GM12878 (cell line): ENCODE results near the gene CCDC34. TPM values are rescaled to one million over a fixed set of nuclear protein-coding genes. Genes with fewer than 3 reads are reported as not detected.

Source experiments
- ATAC-seq: fragments of 200-7000 bp; cut with Tn5 transposase; 3 replicates; pipeline ENCODE4 v1.9.1; 2020; ENCODE audit warnings: mild to moderate bottlenecking, moderate library complexity
- BruUV-seq: library from RNA; stranded (reverse); fragments of 400-500 nt; replicated peaks from 2 replicates; lab custom pipeline; 2021; lab: Mats Ljungman, UMichigan
- CTCF ChIA-PET: fragments of 300-600 bp; sonication (Branson Sonifier 250); formaldehyde crosslinking; extraction: SDS; loops from one replicate; lab custom pipeline; 2021; ENCODE audit warnings: inconsistent platforms; lab: Yijun Ruan, JAX
- POLR2A ChIA-PET: fragments of 350-600 bp; formaldehyde crosslinking; extraction: SDS; loops from one replicate; lab custom pipeline; 2021; ENCODE audit warnings: inconsistent platforms; lab: Charles Lee
- RAD21 ChIA-PET: fragments of 300-600 bp; sonication (Branson Sonifier 250); formaldehyde crosslinking; loops from one replicate; lab custom pipeline; 2023; ENCODE audit warnings: antibody characterized with exemption; ENCODE audit not compliant: unreplicated experiment; lab: Charles Lee
- SMC1A ChIA-PET: fragments of 300-600 bp; sonication (Branson Sonifier 250); formaldehyde crosslinking; loops from one replicate; lab custom pipeline; 2023; ENCODE audit not compliant: unreplicated experiment, uncharacterized antibody; lab: Charles Lee
- DNase-seq: peaks from one replicate; pipeline ENCODE4 v3.0.0-alpha.2; 2011; ENCODE audit warnings: low read depth, low spot score
- FAIRE-seq: peaks from 3 replicates; lab custom pipeline; 2011; peaks lifted over from hg19 to GRCh38; lab: Jason Lieb, UNC
- H2AFZ ChIP-seq: 2 replicates; pipeline ENCODE4 v1.6.0; 2011; ENCODE audit warnings: low read depth, low read length, control low read depth; ENCODE audit not compliant: control insufficient read depth
- H3K27ac ChIP-seq: 2 replicates; pipeline ENCODE4 v1.5.1; 2011; ENCODE audit warnings: control low read depth; ENCODE audit not compliant: control insufficient read depth, insufficient read depth
- H3K27me3 ChIP-seq, 2 experiments: replicated peaks in 1 of 2; 2 replicates each; pipeline versions ENCODE4 v1.6.0 to v1.6.1; 2011; ENCODE audit warnings: low read length in 1 of 2; ENCODE audit not compliant: control insufficient read depth in 2 of 2, insufficient read depth in 2 of 2
- H3K36me3 ChIP-seq, 2 experiments: 2 replicates each; pipeline ENCODE4 v1.5.1; 2011; ENCODE audit warnings: low read length in 1 of 2; ENCODE audit not compliant: control insufficient read depth in 2 of 2, insufficient read depth in 2 of 2
- H3K4me1 ChIP-seq: 2 replicates; pipeline ENCODE4 v1.6.1; 2011; ENCODE audit warnings: mild to moderate bottlenecking, low read length, moderate library complexity, mixed read lengths; ENCODE audit not compliant: control insufficient read depth, insufficient read depth
- H3K4me2 ChIP-seq: 2 replicates; pipeline ENCODE4 v1.6.0; 2011; ENCODE audit warnings: control low read depth; ENCODE audit not compliant: control insufficient read depth, insufficient read depth
- H3K4me3 ChIP-seq: fragments of 200-600 bp; sonication (generic); 2 replicates; pipeline ENCODE4 v1.5.1; 2016
- H3K79me2 ChIP-seq: 2 replicates; pipeline ENCODE4 v1.6.0; 2011; ENCODE audit warnings: low read length; ENCODE audit not compliant: control insufficient read depth, insufficient read depth
- H3K9ac ChIP-seq: 2 replicates; pipeline ENCODE4 v1.8.0; 2011; ENCODE audit warnings: low read length, control low read depth, mixed read lengths; ENCODE audit not compliant: control insufficient read depth, insufficient read depth
- H3K9me3 ChIP-seq: replicated peaks from 3 replicates; pipeline ENCODE4 v1.5.1; 2011; ENCODE audit warnings: mild to moderate bottlenecking, low read length; ENCODE audit not compliant: control insufficient read depth, insufficient read depth
- H4K20me1 ChIP-seq: 2 replicates; pipeline ENCODE4 v1.6.0; 2011; ENCODE audit not compliant: control insufficient read depth, insufficient read depth
- BACH1 ChIP-seq: fragments of 450-650 bp; IDR thresholded peaks from 2 replicates; pipeline ENCODE4 v1.6.1; 2017; ENCODE audit warnings: mild to moderate bottlenecking, borderline replicate concordance
- CHD4 ChIP-seq: fragments of 200-600 bp; sonication (generic); IDR thresholded peaks from 2 replicates; pipeline ENCODE4 v1.6.1; 2016; ENCODE audit warnings: mild to moderate bottlenecking
- GABPA ChIP-seq: IDR thresholded peaks from 2 replicates; pipeline ENCODE4 v1.6.1; 2014; ENCODE audit warnings: antibody characterized with exemption, low read depth, mild to moderate bottlenecking, inconsistent platforms
- RB1 ChIP-seq: fragments of 450-650 bp; formaldehyde crosslinking; IDR thresholded peaks from 2 replicates; pipeline ENCODE4 v1.6.1; 2017; ENCODE audit warnings: mild to moderate bottlenecking, borderline replicate concordance
- REST ChIP-seq: IDR thresholded peaks from 2 replicates; pipeline ENCODE4 v1.6.1; 2012; ENCODE audit warnings: mild to moderate bottlenecking, low read depth, low read length
- SREBF2 ChIP-seq: IDR thresholded peaks from 2 replicates; pipeline ENCODE4 v1.6.1; 2012; ENCODE audit warnings: mild to moderate bottlenecking, low read length
- SRF ChIP-seq, 2 experiments: IDR thresholded peaks; 2 replicates each; pipeline ENCODE4 v1.6.1; 2011; ENCODE audit warnings: low read depth in 2 of 2, low read length in 2 of 2, mild to moderate bottlenecking in 1 of 2, moderate library complexity in 1 of 2
- WGBS: methylation state at CpG from one replicate; pipeline ENCODE4 v1.1.6; 2016; ENCODE audit warnings: low lambda C conversion rate; ENCODE audit not compliant: insufficient replicate concordance, insufficient coverage; ENCODE audit errors: missing lambda C conversion rate; 5-methylcytosine and 5-hydroxymethylcytosine counted together
- in situ Hi-C: fragments of 300-500 bp; cut with MboI; formaldehyde crosslinking; loops from 9 replicates; pipeline ENCODE4 v1.14.3; 2018; ENCODE audit warnings: mixed read lengths
- intact Hi-C: fragments of 100-400 bp; cut with micrococcal nuclease; formaldehyde crosslinking; loops from one replicate; pipeline ENCODE4 v1.14.2; 2022; ENCODE audit not compliant: unreplicated experiment
- polyA plus RNA-seq, 11 experiments: library from polyadenylated mRNA; depleted of rRNA in 4 of 11; unstranded in 6 of 11; stranded (reverse) in 5 of 11; fragments of >200 nt; fragmentation: Nextera tagmentation in 4 of 11; fragmentation: Illumina TruSeq in 1 of 11; extraction: Ambion mirVana in 4 of 11; extraction: Trizol in 1 of 11; gene quantifications; 1 replicate in 1 of 11; 2 replicates in 10 of 11; pipeline versions ENCODE4 v1.2.1 to v1.2.3, GENCODE V29; 2011 to 2016; ENCODE audit warnings: inconsistent platforms in 2 of 11, missing spikeins in 2 of 11, low read depth in 1 of 11
- total RNA-seq, 4 experiments: library from RNA; depleted of rRNA in 3 of 4; stranded (reverse); fragments of >200 nt in 3 of 4; fragmentation: Illumina TruSeq in 1 of 4; extraction: Trizol in 1 of 4; gene quantifications; 2 replicates each; pipeline versions ENCODE4 v1.2.1 to v1.2.3, GENCODE V29; 2013 to 2021

Gene CCDC34
- total and polyA plus RNA-seq, 10 of the 15 experiments (the other 5 are each of a cell fraction or from before 2014, with no cell fraction given): 6.2 to 39.1 (median 14.6) TPM

GRCh38 chr11:27353593-27354358 lies 9.2 kb downstream of the CCDC34 start (continued):
- TF ChIP-seq SRF (IDR thresholded peaks at IDR 0.05; ENCODE audit: low read depth in 2 of 2, low read length in 2 of 2): no peak
- no peak for TF ChIP-seq RB1
- TF ChIP-seq SREBF2: no peak

GRCh38 chr11:27352781-27353180 lies 10.2 kb downstream of the CCDC34 start:
- CTCF ChIA-PET: interaction anchor here (0.7 kb wide), 1 partner anchor 79 kb away, joined by 3 read pairs; no protein-coding TSS in a partner anchor
- FAIRE-seq (no peak), ATAC-seq (no peak), DNase-seq (no peak)
- POLR2A ChIA-PET: no interaction called here
- SMC1A ChIA-PET: interaction anchor here (1.4 kb wide), 1 partner anchor 169 kb away, joined by 3 read pairs; no protein-coding TSS in a partner anchor
- no peak overlapping the region for H3K9ac ChIP-seq
- no peaks in the 10 kb centered on the region for H3K27me3 ChIP-seq
- WGBS: 100% methylated on average over 2 of the region's 2 CpGs
- intact Hi-C loops: no loop called here
- no peak overlapping the region for H3K4me3 ChIP-seq
- RAD21 ChIA-PET: no interaction called here
- H4K20me1 ChIP-seq: no peaks in the 10 kb centered on the region
- no peaks in the 10 kb centered on the region for H3K79me2 ChIP-seq
- H3K36me3 ChIP-seq: no peaks in the 10 kb centered on the region; a peak in 1 of 4 replicates
- no TSS peak for BruUV-seq
- no peaks in the 10 kb centered on the region for H3K4me1 ChIP-seq
- H3K9me3 ChIP-seq: no peaks in the 10 kb centered on the region
- H3K27ac ChIP-seq: no peak overlapping the region
- TF ChIP-seq CHD4 (no peak), GABPA (no peak), BACH1 (no peak), REST (no peak)
- in situ Hi-C loops: no loop called here
- no peak overlapping the region for H2AFZ ChIP-seq
- no peak overlapping the region for H3K4me2 ChIP-seq
